OCI-LY7 (cell line): ENCODE measurements around the gene CAPZB. TPM values are rescaled to one million over a fixed set of nuclear protein-coding genes. Genes with fewer than 3 reads are reported as not detected.

Source experiments
- BruUV-seq: library from RNA; stranded (reverse); fragments of 400-500 nt; replicated peaks from 2 replicates; lab custom pipeline; 2021; lab: Mats Ljungman, UMichigan
- CTCF ChIA-PET: fragments of 300-600 bp; sonication (Branson Sonifier 250); formaldehyde crosslinking; loops from one replicate; lab custom pipeline; 2022; ENCODE audit warnings: antibody characterized with exemption; ENCODE audit not compliant: unreplicated experiment; lab: Charles Lee
- POLR2A ChIA-PET: fragments of 300-600 bp; sonication (Branson Sonifier 250); formaldehyde crosslinking; loops from one replicate; lab custom pipeline; 2022; ENCODE audit warnings: antibody characterized with exemption; lab: Charles Lee
- DNase-seq: peaks from one replicate; pipeline ENCODE4 v3.0.0-alpha.2; 2015; ENCODE audit warnings: low spot score
- H2AFZ ChIP-seq: fragments of 200-600 bp; sonication (generic), shearing (Covaris generic); 2 replicates; pipeline ENCODE4 v1.6.1; 2014; ENCODE audit warnings: mild to moderate bottlenecking, antibody characterized with exemption, low read length, moderate library complexity
- H3K27ac ChIP-seq: fragments of 200-600 bp; sonication (generic); 2 replicates; pipeline ENCODE4 v1.5.1; 2014; ENCODE audit warnings: mixed run types, low read depth, mild to moderate bottlenecking, moderate library complexity, low read length, inconsistent platforms; ENCODE audit not compliant: poor library complexity, severe bottlenecking
- H3K36me3 ChIP-seq: fragments of 200-600 bp; sonication (generic); 2 replicates; pipeline ENCODE4 v1.6.1; 2014; ENCODE audit warnings: mild to moderate bottlenecking, antibody characterized with exemption, low read length, moderate library complexity, mixed read lengths; ENCODE audit not compliant: insufficient read depth
- H3K4me1 ChIP-seq: fragments of 200-600 bp; sonication (generic); 2 replicates; pipeline ENCODE4 v1.5.1; 2014; ENCODE audit warnings: mild to moderate bottlenecking, low read length; ENCODE audit not compliant: insufficient read depth, poor library complexity, severe bottlenecking
- H3K4me2 ChIP-seq: fragments of 200-600 bp; sonication (generic); 2 replicates; pipeline ENCODE4 v1.6.1; 2014; ENCODE audit warnings: mild to moderate bottlenecking, low read length
- H3K4me3 ChIP-seq: fragments of 200-600 bp; sonication (generic); 2 replicates; pipeline ENCODE4 v1.5.1; 2014; ENCODE audit warnings: mild to moderate bottlenecking, low read depth, low read length; ENCODE audit not compliant: poor library complexity, severe bottlenecking
- H3K79me2 ChIP-seq: fragments of 200-600 bp; sonication (generic); 2 replicates; pipeline ENCODE4 v1.6.1; 2016; ENCODE audit warnings: low read depth, mild to moderate bottlenecking, low read length, moderate library complexity, mixed read lengths; ENCODE audit not compliant: insufficient read depth
- H3K9me2 ChIP-seq: fragments of 200-600 bp; sonication (generic); 2 replicates; pipeline ENCODE4 v1.6.1; 2016; ENCODE audit warnings: mild to moderate bottlenecking, low read length, mixed read lengths; ENCODE audit not compliant: insufficient read depth
- H3K9me3 ChIP-seq: fragments of 200-600 bp; sonication (generic); 2 replicates; pipeline ENCODE4 v1.6.1; 2014; ENCODE audit warnings: mild to moderate bottlenecking, mixed run types, low read length, mixed read lengths
- H4K20me1 ChIP-seq: fragments of 200-600 bp; sonication (generic); 2 replicates; pipeline ENCODE4 v1.6.1; 2014; ENCODE audit warnings: mild to moderate bottlenecking, antibody characterized with exemption, low read length, moderate library complexity, mixed read lengths; ENCODE audit not compliant: insufficient read depth
- CTCF ChIP-seq: fragments of 200-600 bp; sonication (generic); conservative IDR thresholded peaks from 2 replicates; pipeline ENCODE4 v1.5.1; 2014; ENCODE audit warnings: mild to moderate bottlenecking, antibody characterized with exemption, low read length, moderate library complexity, mixed read lengths
- EZH2phosphoT487 ChIP-seq: fragments of 200-600 bp; sonication (generic); IDR thresholded peaks from 2 replicates; pipeline ENCODE4 v1.6.1; 2018; ENCODE audit warnings: low read depth, borderline replicate concordance, mild to moderate bottlenecking, mixed run types, antibody characterized with exemption, low read length, moderate library complexity, mixed read lengths
- intact Hi-C: fragments of 100-400 bp; cut with micrococcal nuclease; formaldehyde crosslinking; loops from one replicate; pipeline ENCODE4 v1.10.0; 2022; ENCODE audit not compliant: unreplicated experiment
- total RNA-seq, 2 experiments: library from RNA; depleted of rRNA in 1 of 2; stranded (reverse); fragments of >200 nt in 1 of 2; shearing (Covaris generic) in 1 of 2; gene quantifications; 2 replicates each; pipeline ENCODE4 v1.2.3, GENCODE V29; 2014 to 2022

CAPZB gene
- total RNA-seq, 2 experiments from 2014 or later = 61.3 to 187 TPM

GRCh38 chr1:19360016-19360415 is 125.3 kb downstream of the CAPZB start:
- Histone ChIP-seq H3K4me2 (no peak overlapping the region), H2AFZ (no peak overlapping the region), H4K20me1 (no peaks in the 10 kb centered on the region), H3K4me1 (no peaks in the 10 kb centered on the region), H3K36me3 (peaks cover 12% of the 10 kb centered on the region; the same call in 1 of the 2 replicates), H3K9me2 (no peaks in the 10 kb centered on the region), H3K27ac (no peak overlapping the region), H3K9me3 (no peaks in the 10 kb centered on the region), H3K79me2 (no peaks in the 10 kb centered on the region), H3K4me3 (no peak overlapping the region)
- BruUV-seq = no TSS peak
- ChIA-PET CTCF (no interaction called here), POLR2A (no interaction called here)
- intact Hi-C loops = no loop called here
- TF ChIP-seq EZH2phosphoT487 (no peak), CTCF (no peak)
- DNase-seq = no peak

- BruUV-seq = no TSS peak
- DNase-seq = no peak
- H3K4me2 ChIP-seq = no peak overlapping the region
- no peaks in the 10 kb centered on the region for H4K20me1 ChIP-seq
- H3K9me3 ChIP-seq = no peaks in the 10 kb centered on the region
- ChIA-PET CTCF (no interaction called here), POLR2A (interaction anchor here (0.6 kb wide), 1 partner anchor 1564 kb away, joined by 4 read pairs; no protein-coding TSS in a partner anchor)
- no peaks in the 10 kb centered on the region for H3K9me2 ChIP-seq
- H3K4me3 ChIP-seq = no peak overlapping the region
- H3K79me2 ChIP-seq = no peaks in the 10 kb centered on the region
- no peak overlapping the region for H3K27ac ChIP-seq
- H3K4me1 ChIP-seq = no peaks in the 10 kb centered on the region
- TF ChIP-seq EZH2phosphoT487 (no peak), CTCF (no peak)
- peaks cover 18% of the 10 kb centered on the region; the same call in 1 of the 2 replicates for H3K36me3 ChIP-seq
- no peak overlapping the region for H2AFZ ChIP-seq
- intact Hi-C loops = no loop called here
Measured at GRCh38 chr1:19359357-19359756, 126.0 kb downstream of the CAPZB start.

GRCh38 chr1:19358710-19359109 is 126.6 kb downstream of the CAPZB start:
- Histone ChIP-seq H3K4me3 (no peak overlapping the region), H3K36me3 (peaks cover 24% of the 10 kb centered on the region; the same call in 1 of the 2 replicates), H3K9me3 (no peaks in the 10 kb centered on the region), H3K4me1 (no peaks in the 10 kb centered on the region), H3K79me2 (no peaks in the 10 kb centered on the region), H3K9me2 (no peaks in the 10 kb centered on the region), H2AFZ (no peak overlapping the region), H3K4me2 (no peak overlapping the region), H3K27ac (no peak overlapping the region), H4K20me1 (no peaks in the 10 kb centered on the region)
- ChIA-PET CTCF (no interaction called here), POLR2A (no interaction called here)
- no peak for DNase-seq
- TF ChIP-seq CTCF (no peak), EZH2phosphoT487 (no peak)
- intact Hi-C loops = no loop called here
- BruUV-seq = no TSS peak
